WTC11 (cell line): ENCODE measurements around the gene MAP4K1. TPM values are rescaled to one million over a fixed set of nuclear protein-coding genes. Genes with fewer than 3 reads are reported as not detected.
"Not testable (repeated sequence)": the region's sequence is repeated elsewhere in the genome, so short reads cannot be mapped to it uniquely, and the experiment has no call there.

ENCODE experiments used
- ATAC-seq: fragments of 200-7000 bp; cut with Tn5 transposase; 2 replicates; pipeline ENCODE4 v1.10.0; 2021; ENCODE audit warnings: mild to moderate bottlenecking, moderate library complexity
- CTCF ChIA-PET: fragments of 300-600 bp; sonication (Branson Sonifier 250); formaldehyde crosslinking; loops from one replicate; lab custom pipeline; 2021; ENCODE audit warnings: antibody characterized with exemption; lab: Charles Lee
- POLR2A ChIA-PET: fragments of 350-600 bp; sonication (Branson Sonifier 250); formaldehyde crosslinking; loops from one replicate; lab custom pipeline; 2021; ENCODE audit warnings: antibody characterized with exemption; lab: Charles Lee
- DNase-seq: peaks from one replicate; pipeline ENCODE4 v3.0.0; 2021; ENCODE audit warnings: low spot score
- H3K27ac Mint-ChIP-seq: 2 replicates; pipeline ENCODE4 v1.8.0; 2021; ENCODE audit warnings: mixed read lengths
- H3K27me3 Mint-ChIP-seq: 2 replicates; pipeline ENCODE4 v1.8.0; 2021; ENCODE audit warnings: low read depth, mild to moderate bottlenecking, moderate library complexity, mixed read lengths
- H3K36me3 Mint-ChIP-seq: 2 replicates; pipeline ENCODE4 v1.8.0; 2021; ENCODE audit warnings: mixed read lengths
- H3K4me1 Mint-ChIP-seq: 2 replicates; pipeline ENCODE4 v1.8.0; 2022; ENCODE audit warnings: mixed read lengths
- H3K4me3 Mint-ChIP-seq: 2 replicates; pipeline ENCODE4 v1.8.0; 2021; ENCODE audit warnings: mild to moderate bottlenecking, moderate library complexity, mixed read lengths
- H3K9me3 Mint-ChIP-seq: 2 replicates; pipeline ENCODE4 v1.8.0; 2021; ENCODE audit warnings: mixed read lengths
- ATF3 ChIP-seq: sonication (generic); formaldehyde crosslinking; conservative IDR thresholded peaks from 2 replicates; pipeline ENCODE4 v1.8.1; 2022; ENCODE audit warnings: mild to moderate bottlenecking, missing genetic modification reagents
- CREM ChIP-seq: sonication (generic); formaldehyde crosslinking; IDR thresholded peaks from 2 replicates; pipeline ENCODE4 v1.8.1; 2022; ENCODE audit warnings: mild to moderate bottlenecking, missing genetic modification reagents, moderate library complexity
- E2F1 ChIP-seq: sonication (generic); formaldehyde crosslinking; IDR thresholded peaks from 2 replicates; pipeline ENCODE4 v1.8.0; 2022; ENCODE audit warnings: mild to moderate bottlenecking, missing genetic modification reagents
- ELF4 ChIP-seq: sonication (generic); formaldehyde crosslinking; IDR thresholded peaks from 2 replicates; pipeline ENCODE4 v1.8.1; 2022; ENCODE audit warnings: low read depth, mild to moderate bottlenecking, moderate library complexity, missing genetic modification reagents
- FOXK1 ChIP-seq: sonication (generic); formaldehyde crosslinking; IDR thresholded peaks from 2 replicates; pipeline ENCODE4 v1.8.0; 2022; ENCODE audit warnings: mild to moderate bottlenecking, moderate library complexity, missing genetic modification reagents
- HMGXB4 ChIP-seq: sonication (generic); formaldehyde crosslinking; IDR thresholded peaks from 2 replicates; pipeline ENCODE4 v1.8.1; 2023; ENCODE audit warnings: mild to moderate bottlenecking, moderate library complexity, missing genetic modification reagents
- MLX ChIP-seq: sonication (generic); formaldehyde crosslinking; IDR thresholded peaks from 2 replicates; pipeline ENCODE4 v1.8.1; 2023; ENCODE audit warnings: mild to moderate bottlenecking, missing genetic modification reagents, moderate library complexity
- NFYB ChIP-seq: sonication (generic); formaldehyde crosslinking; conservative IDR thresholded peaks from 2 replicates; pipeline ENCODE4 v1.8.0; 2022; ENCODE audit warnings: low read depth, missing genetic modification reagents
- NR2C2 ChIP-seq: sonication (generic); formaldehyde crosslinking; IDR thresholded peaks from 2 replicates; pipeline ENCODE4 v1.8.0; 2022; ENCODE audit warnings: mild to moderate bottlenecking, missing genetic modification reagents
- PRDM15 ChIP-seq: sonication (generic); formaldehyde crosslinking; IDR thresholded peaks from 2 replicates; pipeline ENCODE4 v1.8.0; 2022; ENCODE audit warnings: missing genetic modification reagents
- TEAD4 ChIP-seq: sonication (generic); formaldehyde crosslinking; IDR thresholded peaks from 2 replicates; pipeline ENCODE4 v1.8.0; 2022; ENCODE audit warnings: mild to moderate bottlenecking, missing genetic modification reagents
- TP53 ChIP-seq: sonication (generic); formaldehyde crosslinking; IDR thresholded peaks from 2 replicates; pipeline ENCODE4 v1.8.1; 2023; ENCODE audit warnings: mild to moderate bottlenecking, missing genetic modification reagents
- USF2 ChIP-seq: sonication (generic); formaldehyde crosslinking; IDR thresholded peaks from 2 replicates; pipeline ENCODE4 v1.8.1; 2023; ENCODE audit warnings: mild to moderate bottlenecking, missing genetic modification reagents, moderate library complexity
- ZBTB43 ChIP-seq: sonication (generic); formaldehyde crosslinking; IDR thresholded peaks from 2 replicates; pipeline ENCODE4 v1.8.1; 2023; ENCODE audit warnings: mild to moderate bottlenecking, missing genetic modification reagents
- ZNF263 ChIP-seq: sonication (generic); formaldehyde crosslinking; IDR thresholded peaks from 2 replicates; pipeline ENCODE4 v1.8.1; 2022; ENCODE audit warnings: low read depth, mild to moderate bottlenecking, moderate library complexity, missing genetic modification reagents
- ZNF396 ChIP-seq: fragments of 250-450 bp; sonication (Bioruptor Pico); IDR thresholded peaks from 2 replicates; pipeline ENCODE4 v1.8.0; 2021; ENCODE audit warnings: mild to moderate bottlenecking, moderate library complexity, borderline replicate concordance
- ZSCAN18 ChIP-seq: fragments of 250-450 bp; sonication (Bioruptor Pico); IDR thresholded peaks from 2 replicates; pipeline ENCODE4 v2.1.2; 2022; ENCODE audit warnings: mild to moderate bottlenecking, moderate library complexity
- total RNA-seq: library from RNA; stranded (reverse); gene quantifications from 3 replicates; pipeline ENCODE4 v1.2.3, GENCODE V29; 2021

The MAP4K1 gene
- total RNA-seq, 1 experiment from 2014 or later = 14.0 TPM

- ChIA-PET CTCF (no interaction called here), POLR2A (no interaction called here)
- TF ChIP-seq ZNF263 (CRISPR knock-in tag) = no peak
- H3K9me3 Mint-ChIP-seq = no peaks in the 10 kb centered on the region
- no peak overlapping the region for H3K27ac Mint-ChIP-seq
- H3K4me3 Mint-ChIP-seq = no peak overlapping the region
- H3K4me1 Mint-ChIP-seq = 0 out of 2 replicates have a peak, but pooled peaks cover under 1% of the 10 kb centered on the region
- peaks cover 12% of the 10 kb centered on the region for H3K36me3 Mint-ChIP-seq
- no peaks in the 10 kb centered on the region for H3K27me3 Mint-ChIP-seq
- no peak for DNase-seq
- no peak for ATAC-seq
These were observed 62.6 kb downstream of the MAP4K1 start for GRCh38 chr19:38555200-38555599.

GRCh38 chr19:38554676-38555141, 63.0 kb downstream of the MAP4K1 start:
- Mint-ChIP-seq H3K9me3 (no peaks in the 10 kb centered on the region), H3K27me3 (no peaks in the 10 kb centered on the region), H3K27ac (no peak overlapping the region), H3K4me3 (no peak overlapping the region), H3K36me3 (peaks cover 12% of the 10 kb centered on the region), H3K4me1 (0 out of 2 replicates have a peak, but pooled peaks cover 4% of the 10 kb centered on the region)
- ChIA-PET POLR2A (no interaction called here), CTCF (no interaction called here)
- ATAC-seq (no peak), DNase-seq (no peak)
- TF ChIP-seq ELF4 (CRISPR knock-in tag) = no peak
- no peak for TF ChIP-seq TP53 (CRISPR knock-in tag)
- no peak for TF ChIP-seq PRDM15 (CRISPR knock-in tag)
- TF ChIP-seq ATF3 (CRISPR knock-in tag) = no peak
- no peak for TF ChIP-seq ZBTB43 (CRISPR knock-in tag)
- no peak for TF ChIP-seq MLX
- no peak for TF ChIP-seq E2F1
- TF ChIP-seq NFYB (CRISPR knock-in tag) = no peak
- no peak for TF ChIP-seq ZNF263 (CRISPR knock-in tag)
- TF ChIP-seq ZSCAN18 (CRISPR knock-in tag) = no peak
- TF ChIP-seq FOXK1 (CRISPR knock-in tag) = no peak
- TF ChIP-seq HMGXB4 = no peak
- TF ChIP-seq ZNF396 (CRISPR knock-in tag) = no peak
- TF ChIP-seq CREM (CRISPR knock-in tag) = no peak
- no peak for TF ChIP-seq NR2C2 (CRISPR knock-in tag)
- no peak for TF ChIP-seq TEAD4
- no peak for TF ChIP-seq USF2

- ATAC-seq, H3K27me3 Mint-ChIP-seq, H3K4me1 Mint-ChIP-seq, CTCF ChIA-PET, H3K9me3 Mint-ChIP-seq, H3K27ac Mint-ChIP-seq, POLR2A ChIA-PET, H3K4me3 Mint-ChIP-seq, DNase-seq: not testable (repeated sequence)
- peaks cover 12% of the 10 kb centered on the region for H3K36me3 Mint-ChIP-seq
These were observed 64.5 kb downstream of the MAP4K1 start for GRCh38 chr19:38553239-38553638.
